Endothelial cell of umbilical vein (primary cell): ENCODE results near the gene ZBTB46.

Experiments used
- POLR2A ChIP-seq: IDR thresholded peaks from 2 replicates; pipeline ENCODE4 v1.6.1; 2012; ENCODE audit warnings: low read depth, mild to moderate bottlenecking, control low read depth, low read length
- TF ChIP-seq, protein P1 (sequence below), 2 donors: IDR thresholded peaks; 1 replicate in 1 of 2; 2 replicates in 1 of 2; pipeline ENCODE4 v1.5.1; 2011; ENCODE audit warnings: low read length in 2 of 2, mild to moderate bottlenecking in 2 of 2, moderate library complexity in 2 of 2, control low read depth in 1 of 2, inconsistent platforms in 1 of 2, low read depth in 1 of 2; ENCODE audit not compliant: insufficient read depth in 1 of 2; ENCODE audit errors: extremely low read depth in 1 of 2
- TF ChIP-seq, protein P2 (sequence below): IDR thresholded peaks from 2 replicates; pipeline ENCODE4 v1.6.1; 2011; ENCODE audit not compliant: insufficient read depth, insufficient read length

DNA sequence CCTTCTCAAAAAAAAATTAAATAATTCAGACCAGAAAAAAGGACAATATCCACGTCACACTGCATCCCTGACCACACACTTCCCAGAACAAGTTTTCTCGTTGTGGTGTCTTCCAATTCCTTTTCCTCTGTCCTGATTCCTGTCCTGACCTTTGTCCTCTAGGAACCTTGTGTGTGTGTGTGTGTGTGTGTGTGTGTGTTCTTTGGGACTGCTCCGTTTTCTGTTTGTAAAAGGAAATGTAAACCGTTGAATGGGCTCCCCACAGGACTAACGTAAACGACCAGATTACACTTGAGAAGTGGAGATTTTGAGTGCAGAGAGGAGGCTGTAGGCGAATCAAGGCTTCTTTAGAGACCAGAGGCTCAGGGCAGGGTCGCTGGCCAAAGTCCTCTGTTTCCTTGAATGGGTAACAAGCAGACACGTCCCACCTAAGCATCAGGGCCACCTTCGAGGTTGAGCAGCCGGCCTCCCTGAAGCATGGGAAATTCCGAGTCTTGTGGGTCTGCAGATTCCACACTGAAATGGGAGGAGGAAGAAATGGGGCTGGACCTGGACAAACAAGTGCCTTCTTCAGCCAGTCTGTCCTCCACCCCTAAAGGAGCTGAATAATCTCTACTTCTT is 7.3 kb downstream of the ZBTB46 start:
- TF ChIP-seq, protein P1, sequence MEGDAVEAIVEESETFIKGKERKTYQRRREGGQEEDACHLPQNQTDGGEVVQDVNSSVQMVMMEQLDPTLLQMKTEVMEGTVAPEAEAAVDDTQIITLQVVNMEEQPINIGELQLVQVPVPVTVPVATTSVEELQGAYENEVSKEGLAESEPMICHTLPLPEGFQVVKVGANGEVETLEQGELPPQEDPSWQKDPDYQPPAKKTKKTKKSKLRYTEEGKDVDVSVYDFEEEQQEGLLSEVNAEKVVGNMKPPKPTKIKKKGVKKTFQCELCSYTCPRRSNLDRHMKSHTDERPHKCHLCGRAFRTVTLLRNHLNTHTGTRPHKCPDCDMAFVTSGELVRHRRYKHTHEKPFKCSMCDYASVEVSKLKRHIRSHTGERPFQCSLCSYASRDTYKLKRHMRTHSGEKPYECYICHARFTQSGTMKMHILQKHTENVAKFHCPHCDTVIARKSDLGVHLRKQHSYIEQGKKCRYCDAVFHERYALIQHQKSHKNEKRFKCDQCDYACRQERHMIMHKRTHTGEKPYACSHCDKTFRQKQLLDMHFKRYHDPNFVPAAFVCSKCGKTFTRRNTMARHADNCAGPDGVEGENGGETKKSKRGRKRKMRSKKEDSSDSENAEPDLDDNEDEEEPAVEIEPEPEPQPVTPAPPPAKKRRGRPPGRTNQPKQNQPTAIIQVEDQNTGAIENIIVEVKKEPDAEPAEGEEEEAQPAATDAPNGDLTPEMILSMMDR (IDR thresholded peaks at IDR 0.05; ENCODE audit: extremely low read depth in 1 of 2, insufficient read depth in 1 of 2, low read depth in 1 of 2, low read length in 2 of 2): no peak
- TF ChIP-seq, protein P2, sequence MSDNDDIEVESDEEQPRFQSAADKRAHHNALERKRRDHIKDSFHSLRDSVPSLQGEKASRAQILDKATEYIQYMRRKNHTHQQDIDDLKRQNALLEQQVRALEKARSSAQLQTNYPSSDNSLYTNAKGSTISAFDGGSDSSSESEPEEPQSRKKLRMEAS: no peak
- TF ChIP-seq POLR2A: no peak
